H9 (cell line): ENCODE data around the gene SLC17A6. TPM values are rescaled to one million over a fixed set of nuclear protein-coding genes. Genes with fewer than 3 reads are reported as not detected.

Experiments used
- DNase-seq: peaks from one replicate; pipeline ENCODE4 v3.0.0-alpha.2; 2017
- H2AFZ ChIP-seq: one replicate; pipeline ENCODE4 v1.6.1; 2013; ENCODE audit warnings: mild to moderate bottlenecking, low read length, control low read depth, moderate library complexity
- H2AK5ac ChIP-seq: 2 replicates; pipeline ENCODE4 v1.6.1; 2013; ENCODE audit warnings: low read length, control low read depth, mixed read lengths; ENCODE audit not compliant: insufficient read length
- H2BK120ac ChIP-seq: one replicate; pipeline ENCODE4 v1.6.1; 2013; ENCODE audit warnings: low read depth, mild to moderate bottlenecking, low read length, control low read depth, inconsistent platforms; ENCODE audit not compliant: poor library complexity, severe bottlenecking
- H2BK12ac ChIP-seq: 2 replicates; pipeline ENCODE4 v1.6.1; 2013; ENCODE audit warnings: low read length, control low read depth, mixed read lengths, low read depth; ENCODE audit not compliant: insufficient read length
- H2BK15ac ChIP-seq: 2 replicates; pipeline ENCODE4 v1.6.1; 2013; ENCODE audit warnings: low read depth, low read length, control low read depth
- H2BK20ac ChIP-seq: one replicate; pipeline ENCODE4 v1.6.1; 2013; ENCODE audit warnings: low read depth, mild to moderate bottlenecking, low read length, control low read depth, inconsistent platforms; ENCODE audit not compliant: poor library complexity, severe bottlenecking
- H2BK5ac ChIP-seq: 2 replicates; pipeline ENCODE4 v1.6.1; 2013; ENCODE audit warnings: low read length, control low read depth, mixed read lengths; ENCODE audit not compliant: insufficient read length
- H3K14ac ChIP-seq: 2 replicates; pipeline ENCODE4 v1.6.1; 2013; ENCODE audit warnings: low read length, control low read depth; ENCODE audit not compliant: insufficient read depth
- H3K18ac ChIP-seq: 2 replicates; pipeline ENCODE4 v1.6.1; 2013; ENCODE audit warnings: low read depth, mild to moderate bottlenecking, mixed read lengths, low read length, control low read depth; ENCODE audit not compliant: insufficient read length
- H3K23ac ChIP-seq: 2 replicates; pipeline ENCODE4 v1.6.1; 2013; ENCODE audit warnings: low read length, control low read depth, mixed read lengths, low read depth; ENCODE audit not compliant: insufficient read length
- H3K23me2 ChIP-seq: 2 replicates; pipeline ENCODE4 v1.6.1; 2013; ENCODE audit warnings: low read depth, mild to moderate bottlenecking, mixed read lengths, low read length, control low read depth; ENCODE audit not compliant: insufficient read length, poor library complexity, severe bottlenecking
- H3K27ac ChIP-seq: 2 replicates; pipeline ENCODE4 v1.5.1; 2013; ENCODE audit warnings: low read length, control low read depth, mixed read lengths, low read depth; ENCODE audit not compliant: insufficient read length
- H3K27me3 ChIP-seq: 2 replicates; pipeline ENCODE4 v1.6.1; 2013; ENCODE audit warnings: low read length, control low read depth, inconsistent platforms; ENCODE audit not compliant: insufficient read depth
- H3K4ac ChIP-seq: 2 replicates; pipeline ENCODE4 v1.6.1; 2013; ENCODE audit warnings: low read depth, mild to moderate bottlenecking, control low read depth, inconsistent platforms, low read length, moderate library complexity
- H3K4me1 ChIP-seq: 2 replicates; pipeline ENCODE4 v1.6.1; 2013; ENCODE audit warnings: low read length, control low read depth, inconsistent platforms; ENCODE audit not compliant: insufficient read depth
- H3K4me2 ChIP-seq: 2 replicates; pipeline ENCODE4 v1.6.1; 2013; ENCODE audit warnings: low read length, control low read depth, mixed read lengths; ENCODE audit not compliant: insufficient read length, insufficient read depth
- H3K56ac ChIP-seq: 2 replicates; pipeline ENCODE4 v1.6.1; 2013; ENCODE audit warnings: low read depth, mild to moderate bottlenecking, mixed read lengths, low read length, control low read depth; ENCODE audit not compliant: insufficient read length
- H3K79me1 ChIP-seq: 2 replicates; pipeline ENCODE4 v1.6.1; 2013; ENCODE audit warnings: low read depth, mild to moderate bottlenecking, moderate library complexity, low read length, control low read depth, inconsistent platforms; ENCODE audit not compliant: insufficient read depth, poor library complexity, severe bottlenecking
- H3K79me2 ChIP-seq: 2 replicates; pipeline ENCODE4 v1.6.1; 2013; ENCODE audit warnings: low read length, control low read depth, inconsistent platforms; ENCODE audit not compliant: insufficient read depth
- H3K9ac ChIP-seq: 2 replicates; pipeline ENCODE4 v1.6.1; 2013; ENCODE audit warnings: low read length, control low read depth, mixed read lengths; ENCODE audit not compliant: insufficient read length; ENCODE audit errors: extremely low read depth
- H3K9me3 ChIP-seq: one replicate; pipeline ENCODE4 v1.6.1; 2013; ENCODE audit warnings: low read depth, low read length, inconsistent platforms; ENCODE audit not compliant: control insufficient read depth
- H3T11ph ChIP-seq: one replicate; pipeline ENCODE4 v1.6.1; 2013; ENCODE audit warnings: mild to moderate bottlenecking, low read length, control low read depth, inconsistent platforms
- H4K20me1 ChIP-seq: one replicate; pipeline ENCODE4 v1.6.1; 2013; ENCODE audit not compliant: control insufficient read depth, insufficient read length, insufficient read depth
- H4K5ac ChIP-seq: 2 replicates; pipeline ENCODE4 v1.6.1; 2013; ENCODE audit warnings: low read depth, mild to moderate bottlenecking, mixed read lengths, low read length, control low read depth; ENCODE audit not compliant: insufficient read length
- H4K8ac ChIP-seq: replicated peaks from 2 replicates; pipeline ENCODE4 v1.6.1; 2013; ENCODE audit warnings: low read length, control low read depth, mixed read lengths, low read depth; ENCODE audit not compliant: insufficient read length
- H4K91ac ChIP-seq: 2 replicates; pipeline ENCODE4 v1.6.1; 2013; ENCODE audit warnings: low read depth, mild to moderate bottlenecking, moderate library complexity, mixed read lengths, low read length, control low read depth; ENCODE audit not compliant: insufficient read length
- H3K27ac Mint-ChIP-seq, 3 experiments: 2 replicates in 2 of 3; 3 replicates in 1 of 3; pipeline ENCODE4 v1.8.0; 2020 to 2021; ENCODE audit warnings: mixed read lengths in 3 of 3, mild to moderate bottlenecking in 1 of 3, moderate library complexity in 1 of 3
- H3K27me3 Mint-ChIP-seq: 2 replicates; pipeline ENCODE4 v1.8.0; 2021; ENCODE audit warnings: low read depth, mild to moderate bottlenecking, moderate library complexity, mixed read lengths
- H3K36me3 Mint-ChIP-seq, 3 experiments: 2 replicates in 2 of 3; 3 replicates in 1 of 3; pipeline ENCODE4 v1.8.0; 2020 to 2021; ENCODE audit warnings: low read depth in 3 of 3, mixed read lengths in 3 of 3; ENCODE audit not compliant: insufficient read depth in 1 of 3
- H3K4me1 Mint-ChIP-seq, 2 experiments: 2 replicates each; pipeline ENCODE4 v1.8.0; 2020; ENCODE audit warnings: mixed read lengths in 2 of 2
- H3K4me3 Mint-ChIP-seq, 2 experiments: 2 replicates in 1 of 2; 3 replicates in 1 of 2; pipeline ENCODE4 v1.8.0; 2020 to 2021; ENCODE audit warnings: mild to moderate bottlenecking in 2 of 2, mixed read lengths in 2 of 2, moderate library complexity in 1 of 2
- H3K9me3 Mint-ChIP-seq, 2 experiments: 2 replicates in 1 of 2; 3 replicates in 1 of 2; pipeline ENCODE4 v1.8.0; 2020; ENCODE audit warnings: mild to moderate bottlenecking in 2 of 2, mixed read lengths in 2 of 2, moderate library complexity in 1 of 2
- WGBS: extraction: QIAGEN DNeasy Blood & Tissue Kit; methylation state at CpG from one replicate; pipeline ENCODE4 v1.1.7; 2013; ENCODE audit warnings: missing lambda C conversion rate, low lambda C conversion rate, mixed read lengths; ENCODE audit not compliant: insufficient read length; ENCODE audit errors: extremely low coverage; 5-methylcytosine and 5-hydroxymethylcytosine counted together
- total RNA-seq: library from RNA; stranded (reverse); gene quantifications from 2 replicates; pipeline ENCODE4 v1.2.1, GENCODE V29; 2021
- TF ChIP-seq, protein P1 (sequence below): fragments of 200-600 bp; sonication (generic); conservative IDR thresholded peaks from 3 replicates; pipeline ENCODE4 v1.8.0; 2021; ENCODE audit warnings: antibody characterized with exemption, mild to moderate bottlenecking

The SLC17A6 gene
- total RNA-seq, 1 experiment from 2014 or later, result not detected

GRCh38 chr11:22426915-22427314 is 88.7 kb downstream of the SLC17A6 start:
- Histone ChIP-seq H3K27me3 (no peaks in the 10 kb centered on the region), H2AK5ac (no peak overlapping the region), H3K9me3 (no peaks in the 10 kb centered on the region), H3K14ac (no peak overlapping the region), H4K91ac (no peak overlapping the region), H3T11ph (no peak overlapping the region), H3K4me1 (no peaks in the 10 kb centered on the region), H2BK5ac (no peak overlapping the region), H3K27ac (no peak overlapping the region), H2BK12ac (no peak overlapping the region), H3K4me2 (no peak overlapping the region), H2BK15ac (no peak overlapping the region), H3K9ac (no peak overlapping the region), H4K8ac (no peak overlapping the region), H3K79me1 (no peaks in the 10 kb centered on the region), H2BK20ac (no peak overlapping the region), H3K56ac (no peak overlapping the region), H3K79me2 (no peaks in the 10 kb centered on the region), H2AFZ (no peak overlapping the region), H3K18ac (no peak overlapping the region), H3K4ac (no peak overlapping the region), H3K23ac (no peak overlapping the region), H4K20me1 (no peaks in the 10 kb centered on the region), H3K23me2 (no peaks in the 10 kb centered on the region), H2BK120ac (no peak overlapping the region), H4K5ac (no peak overlapping the region)
- TF ChIP-seq, protein P1, sequence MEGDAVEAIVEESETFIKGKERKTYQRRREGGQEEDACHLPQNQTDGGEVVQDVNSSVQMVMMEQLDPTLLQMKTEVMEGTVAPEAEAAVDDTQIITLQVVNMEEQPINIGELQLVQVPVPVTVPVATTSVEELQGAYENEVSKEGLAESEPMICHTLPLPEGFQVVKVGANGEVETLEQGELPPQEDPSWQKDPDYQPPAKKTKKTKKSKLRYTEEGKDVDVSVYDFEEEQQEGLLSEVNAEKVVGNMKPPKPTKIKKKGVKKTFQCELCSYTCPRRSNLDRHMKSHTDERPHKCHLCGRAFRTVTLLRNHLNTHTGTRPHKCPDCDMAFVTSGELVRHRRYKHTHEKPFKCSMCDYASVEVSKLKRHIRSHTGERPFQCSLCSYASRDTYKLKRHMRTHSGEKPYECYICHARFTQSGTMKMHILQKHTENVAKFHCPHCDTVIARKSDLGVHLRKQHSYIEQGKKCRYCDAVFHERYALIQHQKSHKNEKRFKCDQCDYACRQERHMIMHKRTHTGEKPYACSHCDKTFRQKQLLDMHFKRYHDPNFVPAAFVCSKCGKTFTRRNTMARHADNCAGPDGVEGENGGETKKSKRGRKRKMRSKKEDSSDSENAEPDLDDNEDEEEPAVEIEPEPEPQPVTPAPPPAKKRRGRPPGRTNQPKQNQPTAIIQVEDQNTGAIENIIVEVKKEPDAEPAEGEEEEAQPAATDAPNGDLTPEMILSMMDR, result no peak
- no CpG with 5 or more reads among the region's 1 CpG for WGBS
- Mint-ChIP-seq H3K4me1 (peaks cover 7 to 8% of the 10 kb centered on the region in 2 experiments; a peak in 3 of 4 replicates), H3K4me3 (no peak overlapping the region), H3K27ac (no peak overlapping the region), H3K27me3 (peaks cover 6% of the 10 kb centered on the region), H3K36me3 (no peaks in the 10 kb centered on the region), H3K9me3 (peaks cover 0 to 5% of the 10 kb centered on the region in 2 experiments; a peak in 2 of 5 replicates)
- no peak for DNase-seq

Other genes starting within 250 kb of the SLC17A6 start
- gene ANO5, start 145.3 kb upstream of the SLC17A6 start, total RNA-seq, result 3.4 and 3.7 TPM in 2 replicates